Subcutaneous adipose tissue (tissue), 4 donors: ENCODE measurements around the gene C20orf204. TPM values are rescaled to one million over a fixed set of nuclear protein-coding genes. Genes with fewer than 3 reads are reported as not detected.

Source experiments
- total RNA-seq, 4 donors: library from RNA; depleted of rRNA; stranded (reverse); fragments of >200 nt; gene quantifications; one replicate each; pipeline ENCODE4 v1.1.0, GENCODE V29; 2016
- TF ChIP-seq, protein P1 (sequence below): fragments of 450-650 bp; IDR thresholded peaks from one replicate; pipeline ENCODE4 v1.5.1; 2016; ENCODE audit warnings: low read depth, mild to moderate bottlenecking, control low read depth, antibody characterized with exemption, moderate library complexity

Gene C20orf204
- total RNA-seq, 4 donors from 2014 or later: 0.17 to 4.0 (median 1.1) TPM

- TF ChIP-seq, protein P1, sequence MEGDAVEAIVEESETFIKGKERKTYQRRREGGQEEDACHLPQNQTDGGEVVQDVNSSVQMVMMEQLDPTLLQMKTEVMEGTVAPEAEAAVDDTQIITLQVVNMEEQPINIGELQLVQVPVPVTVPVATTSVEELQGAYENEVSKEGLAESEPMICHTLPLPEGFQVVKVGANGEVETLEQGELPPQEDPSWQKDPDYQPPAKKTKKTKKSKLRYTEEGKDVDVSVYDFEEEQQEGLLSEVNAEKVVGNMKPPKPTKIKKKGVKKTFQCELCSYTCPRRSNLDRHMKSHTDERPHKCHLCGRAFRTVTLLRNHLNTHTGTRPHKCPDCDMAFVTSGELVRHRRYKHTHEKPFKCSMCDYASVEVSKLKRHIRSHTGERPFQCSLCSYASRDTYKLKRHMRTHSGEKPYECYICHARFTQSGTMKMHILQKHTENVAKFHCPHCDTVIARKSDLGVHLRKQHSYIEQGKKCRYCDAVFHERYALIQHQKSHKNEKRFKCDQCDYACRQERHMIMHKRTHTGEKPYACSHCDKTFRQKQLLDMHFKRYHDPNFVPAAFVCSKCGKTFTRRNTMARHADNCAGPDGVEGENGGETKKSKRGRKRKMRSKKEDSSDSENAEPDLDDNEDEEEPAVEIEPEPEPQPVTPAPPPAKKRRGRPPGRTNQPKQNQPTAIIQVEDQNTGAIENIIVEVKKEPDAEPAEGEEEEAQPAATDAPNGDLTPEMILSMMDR: no peak
These were observed 27.6 kb downstream of the C20orf204 start for GRCh38 chr20:64063389-64064144.

DNA sequence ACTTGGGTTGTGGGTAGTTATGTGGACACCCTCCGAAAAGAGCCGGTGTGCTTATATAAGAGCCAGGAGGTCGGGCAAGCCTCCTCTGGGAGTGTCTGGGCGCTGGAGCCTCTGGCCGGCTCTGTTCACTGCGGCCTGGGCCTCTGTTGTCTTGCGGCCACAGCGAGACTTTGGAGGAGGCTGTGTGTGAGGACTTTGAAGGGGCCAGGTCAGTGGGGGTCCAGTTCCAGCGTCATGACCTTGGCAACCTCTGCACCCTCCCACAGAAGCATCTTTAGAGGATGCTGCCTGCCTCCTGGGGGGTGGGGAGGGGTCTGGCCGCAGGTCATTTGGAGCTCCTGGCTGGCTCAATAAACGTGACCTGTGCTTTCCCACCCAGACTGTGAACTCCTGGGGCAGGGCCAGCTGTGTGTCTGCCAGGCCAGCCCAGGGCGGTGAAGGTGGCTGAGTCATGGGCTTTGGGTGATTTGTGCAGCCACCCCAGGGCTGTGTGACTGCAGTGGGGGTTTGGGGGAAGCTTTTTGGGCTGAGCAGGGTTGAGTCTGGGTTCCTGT, 28.2 kb downstream of the C20orf204 start:
- TF ChIP-seq, protein P1: no peak

DNA sequence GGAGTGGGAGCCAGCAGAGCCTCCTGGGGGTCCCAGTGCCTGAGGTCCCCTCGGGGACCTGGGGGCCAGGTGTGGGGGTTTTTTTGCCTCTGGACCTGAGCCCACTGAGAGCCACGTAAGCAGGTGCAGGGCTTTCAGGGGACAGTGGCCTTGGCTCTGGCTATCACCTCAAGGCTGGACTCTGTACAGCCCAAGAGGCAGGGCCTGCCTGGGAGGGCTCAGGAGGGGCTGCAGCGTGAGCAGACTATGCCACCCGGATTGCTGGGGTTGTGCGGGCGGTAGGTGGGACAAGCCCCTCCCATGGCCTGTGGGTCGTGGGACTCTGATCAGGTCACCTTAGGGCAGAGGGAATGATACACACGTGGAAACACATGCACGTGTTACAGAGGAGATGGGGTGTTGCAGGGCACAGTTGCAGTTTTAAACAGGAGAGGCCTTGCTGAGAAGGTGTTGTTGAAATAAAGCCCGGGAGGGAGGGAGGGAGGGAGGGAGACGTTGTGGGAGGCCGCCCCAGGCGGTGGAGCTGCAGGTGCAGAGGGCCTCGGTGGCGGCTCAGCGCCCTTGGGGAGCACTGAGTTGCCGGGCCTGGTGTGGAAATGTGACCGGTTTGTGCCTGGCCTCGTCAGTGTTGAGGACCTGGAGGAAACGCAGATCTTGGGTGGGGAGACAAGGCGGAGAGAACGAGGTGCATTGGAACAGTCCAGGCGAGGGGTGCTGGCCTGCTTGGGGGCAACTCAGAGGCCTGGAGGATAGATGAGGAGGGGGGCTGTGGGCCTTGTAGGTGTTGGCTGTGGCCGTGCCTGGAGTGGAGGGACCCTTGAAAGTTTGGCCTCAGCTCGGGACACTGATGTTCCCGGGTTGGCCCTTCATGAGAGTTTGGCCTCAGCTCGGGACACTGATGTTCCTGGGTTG, 29.3 kb downstream of the C20orf204 start:
- TF ChIP-seq, protein P1: no peak

GRCh38 chr20:64065974-64066343, 30.0 kb downstream of the C20orf204 start:
- TF ChIP-seq, protein P1: no peak

DNA sequence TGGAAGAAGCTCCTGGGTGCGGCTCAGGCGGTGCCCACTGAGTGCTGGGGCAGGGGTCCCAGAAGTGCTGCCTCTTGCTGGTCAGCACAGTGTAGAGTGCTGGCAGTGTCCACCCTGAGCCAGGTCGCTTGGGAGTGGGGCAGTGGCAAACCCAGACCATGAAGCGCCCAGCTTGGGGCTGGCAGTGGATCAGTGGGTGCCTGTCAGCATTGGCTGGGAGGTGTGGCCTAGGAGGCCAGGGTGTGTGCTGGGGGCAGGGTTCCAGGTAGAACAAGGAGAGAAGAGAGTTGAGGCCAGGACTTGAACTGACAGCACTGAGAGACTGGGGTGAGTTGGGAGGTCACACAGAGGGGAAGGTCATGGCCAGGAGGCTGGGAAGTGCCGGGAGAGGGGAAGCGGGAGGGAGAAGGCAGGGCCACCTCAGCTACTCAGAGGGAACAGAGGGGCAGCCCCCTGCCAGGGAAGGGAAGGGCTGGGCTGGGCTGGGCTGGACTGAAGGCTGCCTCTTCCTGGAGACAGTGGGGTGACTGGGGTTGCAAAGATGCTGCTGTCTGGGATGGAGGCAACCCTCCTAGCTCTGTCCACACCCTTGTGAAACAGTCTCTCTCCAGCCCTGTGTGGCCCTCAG, 31.1 kb downstream of the C20orf204 start:
- TF ChIP-seq, protein P1: no peak

DNA sequence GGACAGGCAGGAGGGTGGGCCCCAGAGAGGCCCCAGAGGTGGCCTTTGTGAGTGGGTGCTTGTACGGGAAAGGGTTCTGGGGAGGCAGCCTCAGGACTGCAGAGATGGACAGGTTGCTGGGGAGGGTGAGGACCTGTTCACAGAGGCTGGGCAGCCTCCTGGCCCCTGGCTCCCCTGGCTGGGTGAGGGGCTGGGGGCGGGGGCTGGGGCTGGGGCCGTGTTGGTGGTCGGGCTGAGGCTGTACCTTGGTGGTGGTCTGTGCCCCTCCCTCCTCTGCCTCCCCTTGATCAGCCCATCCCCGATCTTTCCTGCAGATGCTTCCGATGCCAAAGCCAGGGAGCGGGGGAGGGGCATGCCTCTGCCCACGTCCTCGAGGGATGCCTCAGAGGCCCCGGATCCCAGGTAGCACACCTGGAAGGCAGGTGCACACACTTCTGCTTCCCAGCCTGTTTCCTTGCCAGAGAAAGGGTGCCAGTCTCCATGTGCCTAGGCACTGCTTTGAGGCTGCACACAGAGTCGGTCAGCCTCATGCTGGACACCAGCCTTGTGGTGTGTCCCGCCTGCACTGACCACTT, 31.8 kb downstream of the C20orf204 start:
- TF ChIP-seq, protein P1: no peak
